GM19463 (cell line): ENCODE results near the gene RDH16.
"Not testable (repeated sequence)": the region's sequence is repeated elsewhere in the genome, so short reads cannot be mapped to it uniquely, and the experiment has no call there.

Experiments
- ATAC-seq: cut with Tn5 transposase; IDR thresholded peaks from one replicate; pipeline ENCODE4 v1.9.1; 2021; ENCODE audit warnings: mild to moderate bottlenecking, moderate library complexity; ENCODE audit not compliant: unreplicated experiment

Gene RDH16

GRCh38 chr12:56954958-56955355 is 2.5 kb downstream of the RDH16 start:
- no peak for ATAC-seq

- no peak for ATAC-seq
Observed at GRCh38 chr12:56954057-56954957, 3.1 kb downstream of the RDH16 start.

GRCh38 chr12:56953314-56953713 is 4.1 kb downstream of the RDH16 start:
- ATAC-seq: no peak

GRCh38 chr12:56951582-56952339 is 5.6 kb downstream of the RDH16 start:
- no peak for ATAC-seq

- no peak for ATAC-seq
Observed at GRCh38 chr12:56948881-56949280, 8.5 kb downstream of the RDH16 start.

GRCh38 chr12:56948457-56948777 is 9.0 kb downstream of the RDH16 start:
- ATAC-seq: no peak

GRCh38 chr12:56947633-56948456 is 9.6 kb downstream of the RDH16 start:
- ATAC-seq: no peak

- no peak for ATAC-seq
Observed at GRCh38 chr12:56943878-56944277, 13.5 kb downstream of the RDH16 start.

- not testable (repeated sequence) for ATAC-seq
Observed at GRCh38 chr12:56943374-56943773, 14.0 kb downstream of the RDH16 start.

- ATAC-seq: no peak
Observed at GRCh38 chr12:56941299-56942017, 15.9 kb downstream of the RDH16 start.

- ATAC-seq: not testable (repeated sequence)
Observed at GRCh38 chr12:56940942-56941298, 16.5 kb downstream of the RDH16 start.

GRCh38 chr12:56935752-56936151 is 21.7 kb downstream of the RDH16 start:
- ATAC-seq: no peak

GRCh38 chr12:56935157-56935556 is 22.3 kb downstream of the RDH16 start:
- ATAC-seq: no peak

- ATAC-seq: no peak
Observed at GRCh38 chr12:56933826-56934625, 23.4 kb downstream of the RDH16 start, which contains the start of gene SDR9C7. TSS of gene SDR9C7 (minus strand) at chr12:56934408. CDS start at chr12:56934261, 147 bp downstream.

GRCh38 chr12:56932867-56933266 is 24.5 kb downstream of the RDH16 start:
- ATAC-seq: no peak

- ATAC-seq: no peak
Observed at GRCh38 chr12:56932146-56932545, 25.3 kb downstream of the RDH16 start.

GRCh38 chr12:56931474-56931978 is 25.9 kb downstream of the RDH16 start:
- no peak for ATAC-seq

- ATAC-seq: no peak
Observed at GRCh38 chr12:56930241-56930640, 27.2 kb downstream of the RDH16 start.

- no peak for ATAC-seq
Observed at GRCh38 chr12:56929780-56930179, 27.6 kb downstream of the RDH16 start.

- no peak for ATAC-seq
Observed at GRCh38 chr12:56928262-56928661, 29.1 kb downstream of the RDH16 start.
